Fibroblast of villous mesenchyme (primary cell): ENCODE data around the gene KRTAP22-1. TPM values are rescaled to one million over a fixed set of nuclear protein-coding genes. Genes with fewer than 3 reads are reported as not detected.

Experiments used
- DNase-seq: peaks from one replicate; pipeline ENCODE4 v3.0.0-alpha.2; 2010; ENCODE audit warnings: low read depth
- H3K4me3 ChIP-seq: 2 replicates; pipeline ENCODE4 v1.5.1; 2011; ENCODE audit warnings: low read depth, mild to moderate bottlenecking, low read length
- CTCF ChIP-seq: IDR thresholded peaks from 2 replicates; pipeline ENCODE4 v1.5.1; 2012; ENCODE audit warnings: low read depth, mild to moderate bottlenecking, low read length; ENCODE audit not compliant: insufficient read depth
- total RNA-seq: library from RNA; depleted of rRNA; stranded (reverse); fragments of >200 nt; gene quantifications from 2 replicates; pipeline ENCODE4 v1.2.3, GENCODE V29; 2012

The KRTAP22-1 gene
- not detected in 2 replicates for total RNA-seq

GRCh38 chr21:30600787-30601186, at the start of gene KRTAP22-1:
KRTAP22-1 (plus strand) TSS chr21:30601087.
- TF ChIP-seq CTCF: no peak

DNA sequence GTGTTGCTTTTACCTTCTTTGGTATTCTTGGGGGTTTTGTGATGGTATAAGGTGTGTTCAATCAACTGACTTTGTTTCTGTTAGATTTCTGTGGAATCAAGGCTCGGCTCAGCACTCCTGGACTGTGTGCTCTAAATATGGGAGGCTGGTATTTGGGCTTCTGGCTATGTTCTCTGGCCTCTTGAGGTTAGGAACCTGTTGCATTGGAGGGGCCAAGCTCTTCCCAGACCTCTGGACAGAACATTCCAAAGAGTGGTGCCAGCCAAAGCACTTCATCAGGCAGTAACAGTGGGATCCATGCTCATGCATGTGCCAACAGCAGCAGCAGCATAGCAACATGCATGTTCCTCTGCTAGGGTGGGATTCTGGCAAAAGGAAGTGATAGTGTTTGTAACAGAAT, 48.1 kb upstream of the KRTAP22-1 start:
- TF ChIP-seq CTCF: no peak
- no peak overlapping the region for H3K4me3 ChIP-seq
- DNase-seq: no peak

More at GRCh38 chr21:30600787-30601186, at the start of gene KRTAP22-1:
- no peak for DNase-seq
- H3K4me3 ChIP-seq: no peak within 1 kb of the TSS

DNA sequence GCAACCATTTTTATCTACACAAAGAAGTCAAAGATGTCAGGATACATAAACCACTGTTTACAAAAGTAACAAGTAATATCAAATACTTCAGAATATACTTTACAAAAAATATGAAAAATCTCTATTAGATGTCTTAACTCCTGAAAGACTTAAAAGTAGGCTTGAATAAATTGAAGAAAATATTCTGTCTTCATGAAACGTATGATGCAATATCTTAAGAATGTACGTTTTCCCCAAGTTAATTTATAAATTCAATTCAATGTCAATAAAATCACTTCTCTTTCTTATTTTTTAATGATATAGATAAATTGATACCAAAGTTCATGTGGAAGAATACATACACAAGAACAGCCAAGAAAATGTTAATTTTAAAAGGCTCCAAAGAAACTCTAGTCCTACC, 45.8 kb upstream of the KRTAP22-1 start:
- H3K4me3 ChIP-seq: no peak overlapping the region
- TF ChIP-seq CTCF: no peak
- DNase-seq: no peak

DNA sequence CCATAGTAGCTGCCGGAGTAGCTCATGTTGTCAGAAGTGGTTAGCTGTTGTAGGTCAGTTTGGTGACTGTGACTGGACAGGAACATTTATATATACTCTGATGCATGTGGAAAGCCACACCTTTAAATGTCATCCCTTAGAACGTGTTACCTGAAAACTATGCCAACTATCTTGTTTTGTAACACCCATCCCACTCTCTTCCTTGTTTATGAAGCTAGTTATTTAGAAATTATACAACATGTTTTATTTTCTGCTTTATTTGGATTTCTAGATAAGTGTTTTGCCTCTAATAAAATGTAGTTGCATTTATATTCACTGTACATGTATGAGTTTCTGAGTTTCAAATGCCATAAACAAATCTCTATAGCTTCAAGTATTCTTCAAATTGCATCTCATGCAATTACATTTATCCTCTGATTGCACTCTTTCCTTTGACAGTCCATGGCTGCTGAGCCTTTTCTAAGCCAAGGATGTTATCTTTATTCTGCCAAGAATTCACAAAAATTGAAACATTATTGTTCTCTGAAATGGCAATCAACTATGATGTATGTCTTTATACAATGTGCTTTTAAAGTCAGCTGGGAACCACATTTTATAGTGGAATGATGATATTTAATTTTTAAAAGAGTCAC, 39.5 kb upstream of the KRTAP22-1 start, which contains the start of gene KRTAP19-7:
Gene KRTAP19-7 (minus strand): TSS at position 51 of the 632 bp plus-strand sequence. CDS start 25 bp downstream, at position 26.
- DNase-seq: no peak
- H3K4me3 ChIP-seq: no peak within 1 kb of the TSS
- no peak for TF ChIP-seq CTCF

GRCh38 chr21:30561957-30562356, 38.9 kb upstream of the KRTAP22-1 start:
- no peak for DNase-seq
- TF ChIP-seq CTCF: no peak
- H3K4me3 ChIP-seq: no peak overlapping the region

- H3K4me3 ChIP-seq: no peak overlapping the region
- no peak for DNase-seq
- no peak for TF ChIP-seq CTCF
Measured at GRCh38 chr21:30563072-30563471, 37.8 kb upstream of the KRTAP22-1 start.

DNA sequence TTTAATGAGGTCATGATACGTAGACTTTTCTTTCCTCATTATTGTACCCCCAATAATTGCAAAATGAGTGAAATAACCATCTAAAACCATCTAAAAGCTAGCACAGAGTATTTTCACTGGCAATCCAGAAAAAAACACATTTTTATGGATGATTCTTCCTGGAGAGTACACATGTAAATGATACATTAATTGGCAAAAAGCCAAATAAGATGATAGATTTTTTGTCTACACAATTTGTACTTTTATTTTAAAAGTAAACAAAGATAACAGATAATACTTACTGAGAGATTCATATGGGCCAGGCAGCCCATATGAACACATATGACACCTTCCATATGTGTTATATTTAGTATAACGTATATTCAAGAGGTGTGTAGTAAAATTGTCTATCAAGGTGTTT, 37.3 kb upstream of the KRTAP22-1 start:
- no peak overlapping the region for H3K4me3 ChIP-seq
- no peak for DNase-seq
- no peak for TF ChIP-seq CTCF
